ENCODE data around the gene KRT33A.

GRCh38 chr17:41325126-41325525, 25.5 kb downstream of the KRT33A start:
- TF ChIP-seq EZH2 (IDR thresholded peaks at IDR 0.05; ENCODE audit: insufficient read depth, poor library complexity, severe bottlenecking) (no peak), EZH2phosphoT487 (IDR thresholded peaks at IDR 0.05; ENCODE audit: insufficient read depth, low read depth) (no peak)

Measured in GM23248 (cell line).